ENCODE data around the gene IDUA. TPM values are rescaled to one million over a fixed set of nuclear protein-coding genes. Genes with fewer than 3 reads are reported as not detected.

The IDUA gene
- total RNA-seq, 2 donors from 2014 or later = 15.7 to 17.5 TPM

- no peak overlapping the region for H3K4me3 Mint-ChIP-seq
- H3K27ac Mint-ChIP-seq = peak overlapping the region in 1 of 2 donors; percentile 73
- DNase-seq (ENCODE audit: low spot score) = no peak
- ATAC-seq = no peak
- H3K27me3 Mint-ChIP-seq = no peaks in the 10 kb centered on the region
- H3K9me3 Mint-ChIP-seq = no peaks in the 10 kb centered on the region
- H3K36me3 Mint-ChIP-seq = no peaks in the 10 kb centered on the region
- H3K4me1 Mint-ChIP-seq (ENCODE audit: low read depth in 2 of 2) = peaks cover 0 to 16% of the 10 kb centered on the region in 2 donors
Measured at GRCh38 chr4:951594-952468, 35.0 kb upstream of the IDUA start.

DNA sequence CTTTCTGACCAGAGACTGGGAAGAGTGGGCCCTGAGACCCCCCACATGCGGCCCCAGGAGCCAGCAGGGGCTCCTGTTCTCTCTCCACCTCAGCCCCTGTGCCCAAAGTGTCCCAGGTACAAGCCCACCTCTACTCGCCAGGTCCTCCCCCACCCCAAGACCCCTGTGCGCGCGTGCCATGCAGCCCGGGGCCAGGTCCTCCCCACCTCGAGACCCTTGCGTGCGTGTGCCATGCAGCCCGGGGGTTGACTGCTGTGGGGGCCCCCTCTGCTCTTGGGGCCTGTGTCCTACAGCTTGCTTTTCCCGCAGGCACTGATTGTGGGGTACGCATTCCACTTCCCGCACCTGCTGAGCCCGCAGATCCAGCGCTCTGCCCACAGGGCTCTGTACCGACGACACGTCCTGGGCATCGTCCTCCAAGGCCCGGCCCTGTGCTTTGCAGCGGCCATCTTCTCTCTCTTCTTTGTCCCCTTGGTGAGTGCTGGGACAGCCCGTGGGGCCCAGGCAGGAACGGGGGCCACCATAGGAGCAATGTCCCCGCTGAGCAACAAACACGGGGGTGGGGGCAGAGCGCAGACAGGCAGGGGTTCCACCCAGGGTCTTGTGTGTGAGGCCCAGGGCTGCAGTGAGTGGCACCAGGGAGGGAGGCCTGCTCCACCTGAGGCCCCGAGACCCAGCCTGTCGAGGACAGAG lies 33.8 kb upstream of the IDUA start:
- DNase-seq (ENCODE audit: low spot score) (peak; percentile 59), ATAC-seq (no peak)
- no peak overlapping the region for H3K27ac Mint-ChIP-seq
- no peaks in the 10 kb centered on the region for H3K27me3 Mint-ChIP-seq
- H3K9me3 Mint-ChIP-seq = no peaks in the 10 kb centered on the region
- H3K4me3 Mint-ChIP-seq = no peak overlapping the region
- no peaks in the 10 kb centered on the region for H3K36me3 Mint-ChIP-seq
- H3K4me1 Mint-ChIP-seq (ENCODE audit: low read depth in 2 of 2) = peaks cover 0 to 13% of the 10 kb centered on the region in 2 donors

DNA sequence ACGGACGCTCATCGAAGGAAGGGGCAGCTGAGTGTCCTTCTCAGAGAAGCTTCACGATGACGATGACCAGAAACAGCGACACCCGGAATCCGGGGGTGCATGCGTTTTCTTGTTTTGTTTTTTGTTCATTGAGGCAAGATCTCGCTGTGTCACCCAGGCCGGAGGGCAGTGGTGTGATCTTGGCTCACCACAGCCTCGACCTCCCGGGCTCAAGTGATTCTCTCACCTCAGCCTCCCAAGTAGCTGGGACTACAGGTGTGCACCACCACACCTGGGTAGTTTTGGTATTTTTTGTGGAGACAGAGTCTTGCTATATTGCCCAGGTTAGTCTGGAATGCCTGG lies 33.3 kb upstream of the IDUA start:
- Mint-ChIP-seq H3K27me3 (no peaks in the 10 kb centered on the region), H3K27ac (no peak overlapping the region), H3K9me3 (no peaks in the 10 kb centered on the region), H3K4me3 (no peak overlapping the region), H3K4me1 (ENCODE audit: low read depth in 2 of 2) (peaks cover 0 to 13% of the 10 kb centered on the region in 2 donors), H3K36me3 (no peaks in the 10 kb centered on the region)
- DNase-seq (ENCODE audit: low spot score) = peak; percentile 54
- ATAC-seq = no peak

GRCh38 chr4:954211-955020 lies 32.4 kb upstream of the IDUA start:
- peak; percentile 37 for DNase-seq (ENCODE audit: low spot score)
- Mint-ChIP-seq H3K9me3 (no peaks in the 10 kb centered on the region), H3K4me1 (ENCODE audit: low read depth in 2 of 2) (peaks cover 0 to 14% of the 10 kb centered on the region in 2 donors), H3K4me3 (no peak overlapping the region), H3K36me3 (no peaks in the 10 kb centered on the region), H3K27ac (no peak overlapping the region), H3K27me3 (no peaks in the 10 kb centered on the region)
- no peak for ATAC-seq

GRCh38 chr4:955161-955921 lies 31.5 kb upstream of the IDUA start:
- H3K36me3 Mint-ChIP-seq = no peaks in the 10 kb centered on the region
- H3K9me3 Mint-ChIP-seq = no peaks in the 10 kb centered on the region
- H3K4me1 Mint-ChIP-seq (ENCODE audit: low read depth in 2 of 2) = peaks cover 0 to 12% of the 10 kb centered on the region in 2 donors
- no peak overlapping the region for H3K4me3 Mint-ChIP-seq
- H3K27me3 Mint-ChIP-seq = no peaks in the 10 kb centered on the region
- peak in 1 of 2 donors; percentile 37 for ATAC-seq
- DNase-seq (ENCODE audit: low spot score) = peak; percentile 53
- no peak overlapping the region for H3K27ac Mint-ChIP-seq

DNA sequence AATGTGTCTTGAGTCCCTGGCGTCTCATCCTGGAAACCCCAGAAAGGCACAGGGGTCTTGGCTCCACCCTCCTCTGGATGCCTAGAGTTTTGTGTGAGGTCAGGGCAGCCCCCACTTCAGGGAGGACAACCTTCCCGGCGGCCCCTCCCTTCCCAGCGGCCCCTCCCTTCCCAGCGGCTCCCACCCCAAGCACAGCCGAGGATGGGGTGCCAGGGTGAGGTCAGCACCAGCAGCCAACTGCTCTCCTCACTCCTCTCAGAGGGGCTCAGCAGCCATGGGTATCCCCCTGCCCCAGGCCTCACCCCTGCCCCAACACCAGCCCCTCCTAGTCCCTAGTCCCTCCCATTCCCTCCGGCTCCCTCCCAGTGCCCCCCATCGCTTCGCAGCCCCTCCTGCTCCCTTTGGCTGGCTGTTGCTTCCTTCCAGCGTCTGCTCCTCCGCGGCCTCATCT lies 30.9 kb upstream of the IDUA start:
- H3K4me1 Mint-ChIP-seq (ENCODE audit: low read depth in 2 of 2) = peaks cover 0 to 6% of the 10 kb centered on the region in 2 donors
- no peaks in the 10 kb centered on the region for H3K27me3 Mint-ChIP-seq
- H3K9me3 Mint-ChIP-seq = no peaks in the 10 kb centered on the region
- ATAC-seq = no peak
- H3K4me3 Mint-ChIP-seq = no peak overlapping the region
- no peak overlapping the region for H3K27ac Mint-ChIP-seq
- no peaks in the 10 kb centered on the region for H3K36me3 Mint-ChIP-seq
- DNase-seq (ENCODE audit: low spot score) = peak; percentile 35

GRCh38 chr4:956531-957230 lies 30.2 kb upstream of the IDUA start:
- DNase-seq (ENCODE audit: low spot score) (peak; percentile 41), ATAC-seq (no peak)
- H3K9me3 Mint-ChIP-seq = no peaks in the 10 kb centered on the region
- no peaks in the 10 kb centered on the region for H3K36me3 Mint-ChIP-seq
- H3K4me3 Mint-ChIP-seq = no peak overlapping the region
- H3K27me3 Mint-ChIP-seq = no peaks in the 10 kb centered on the region
- no peak overlapping the region for H3K27ac Mint-ChIP-seq
- H3K4me1 Mint-ChIP-seq (ENCODE audit: low read depth in 2 of 2) = peaks cover 0 to 4% of the 10 kb centered on the region in 2 donors

- H3K27ac Mint-ChIP-seq = no peak overlapping the region
- no peak for ATAC-seq
- H3K4me1 Mint-ChIP-seq (ENCODE audit: low read depth in 2 of 2) = peaks cover 0 to 4% of the 10 kb centered on the region in 2 donors
- peak; percentile 50 for DNase-seq (ENCODE audit: low spot score)
- no peak overlapping the region for H3K4me3 Mint-ChIP-seq
- H3K9me3 Mint-ChIP-seq = no peaks in the 10 kb centered on the region
- no peaks in the 10 kb centered on the region for H3K36me3 Mint-ChIP-seq
- no peaks in the 10 kb centered on the region for H3K27me3 Mint-ChIP-seq
Measured at GRCh38 chr4:957231-957580, 29.6 kb upstream of the IDUA start.

- Mint-ChIP-seq H3K36me3 (no peaks in the 10 kb centered on the region), H3K4me3 (no peak overlapping the region), H3K27me3 (no peaks in the 10 kb centered on the region), H3K27ac (no peak overlapping the region), H3K9me3 (no peaks in the 10 kb centered on the region), H3K4me1 (ENCODE audit: low read depth in 2 of 2) (peaks cover 0 to 4% of the 10 kb centered on the region in 2 donors)
- ATAC-seq = no peak
- peak; percentile 47 for DNase-seq (ENCODE audit: low spot score)
Measured at GRCh38 chr4:957581-958313, 29.1 kb upstream of the IDUA start.

DNA sequence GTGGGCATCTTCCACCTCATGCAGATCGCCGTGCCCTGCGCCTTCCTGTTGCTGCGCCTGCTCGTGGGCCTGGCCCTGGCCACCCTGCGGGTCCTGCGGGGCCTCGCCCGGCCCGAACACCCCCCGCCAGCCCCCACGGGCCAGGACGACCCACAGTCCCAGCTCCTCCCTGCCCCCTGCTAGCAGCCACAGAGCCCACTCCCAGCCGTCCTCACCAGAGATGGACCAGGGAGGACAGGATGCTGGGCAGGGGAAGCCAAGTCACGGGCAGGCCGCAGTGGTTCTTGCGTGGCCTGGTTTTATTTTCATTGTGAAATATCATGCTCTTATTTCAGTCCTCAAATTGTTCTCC lies 28.6 kb upstream of the IDUA start:
- no peak overlapping the region for H3K4me3 Mint-ChIP-seq
- no peaks in the 10 kb centered on the region for H3K27me3 Mint-ChIP-seq
- DNase-seq (ENCODE audit: low spot score) (no peak), ATAC-seq (no peak)
- no peaks in the 10 kb centered on the region for H3K9me3 Mint-ChIP-seq
- H3K27ac Mint-ChIP-seq = no peak overlapping the region
- H3K4me1 Mint-ChIP-seq (ENCODE audit: low read depth in 2 of 2) = peaks cover 0 to 4% of the 10 kb centered on the region in 2 donors
- no peaks in the 10 kb centered on the region for H3K36me3 Mint-ChIP-seq

DNA sequence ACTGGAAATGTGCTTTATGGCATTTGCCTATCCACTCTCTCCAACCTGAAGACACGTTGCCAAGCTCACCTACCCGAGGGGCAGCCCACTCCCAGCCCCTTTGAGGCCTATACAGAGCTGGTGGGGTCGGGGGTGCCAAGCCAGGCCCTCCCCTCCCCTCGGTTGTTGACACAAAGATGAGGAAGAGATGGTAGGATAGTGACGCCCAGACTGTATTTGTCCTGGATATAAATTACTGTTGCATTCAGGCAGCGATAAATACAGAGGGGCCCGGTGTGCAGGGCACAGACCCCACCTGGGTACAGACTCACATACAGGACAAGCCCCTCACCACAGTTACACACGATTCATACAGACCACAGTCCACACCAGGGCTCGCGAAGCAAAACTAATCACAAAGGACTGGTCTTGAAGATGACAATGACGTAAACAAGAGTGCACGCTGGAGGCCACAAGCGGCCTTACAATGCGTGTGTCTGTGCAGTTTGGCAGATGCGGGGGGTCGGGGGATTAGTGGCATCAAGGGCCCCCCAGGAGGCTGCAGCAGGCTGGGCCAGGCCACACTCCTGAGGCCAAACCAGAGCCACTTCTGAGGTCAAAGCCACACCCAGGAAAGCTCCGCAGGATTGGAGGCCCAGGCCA lies 28.0 kb upstream of the IDUA start:
- no peak for DNase-seq (ENCODE audit: low spot score)
- Mint-ChIP-seq H3K36me3 (no peaks in the 10 kb centered on the region), H3K4me1 (ENCODE audit: low read depth in 2 of 2) (peaks cover 0 to 6% of the 10 kb centered on the region in 2 donors), H3K4me3 (no peak overlapping the region), H3K9me3 (no peaks in the 10 kb centered on the region), H3K27ac (no peak overlapping the region), H3K27me3 (no peaks in the 10 kb centered on the region)
- ATAC-seq = no peak
